Stimulated activated CD4-positive, alpha-beta T cell treated with anti-CD3 and anti-CD28 coated beads, Interleukin-1b, Interleukin-23, amount 100 ng/mL, for 48 hours (primary cell): Measurements from ENCODE around the gene CBL.

Experiments used
- DNase-seq: peaks from one replicate; pipeline ENCODE4 v3.0.0-alpha.2; 2020

CBL gene

DNA sequence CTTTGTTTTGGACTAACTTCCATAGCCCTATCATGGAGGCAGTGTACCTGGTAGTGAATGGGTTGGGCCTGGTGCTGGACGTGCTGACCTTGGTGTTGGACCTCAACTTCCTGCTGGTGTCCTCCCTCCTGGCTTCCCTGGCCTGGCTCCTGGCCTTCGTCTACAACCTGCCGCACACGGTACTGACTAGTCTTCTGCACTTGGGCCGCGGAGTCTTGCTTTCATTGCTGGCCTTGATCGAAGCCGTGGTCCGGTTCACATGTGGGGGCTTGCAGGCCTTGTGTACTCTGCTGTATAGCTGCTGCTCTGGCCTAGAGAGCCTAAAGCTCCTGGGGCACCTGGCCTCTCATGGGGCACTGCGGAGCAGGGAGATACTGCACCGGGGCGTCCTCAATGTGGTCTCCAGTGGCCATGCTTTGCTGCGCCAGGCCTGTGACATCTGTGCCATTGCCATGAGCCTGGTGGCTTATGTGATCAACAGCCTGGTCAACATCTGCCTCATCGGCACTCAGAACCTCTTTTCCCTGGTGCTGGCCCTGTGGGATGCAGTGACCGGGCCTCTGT is 129.0 kb downstream of the CBL start:
- DNase-seq = no peak

DNA sequence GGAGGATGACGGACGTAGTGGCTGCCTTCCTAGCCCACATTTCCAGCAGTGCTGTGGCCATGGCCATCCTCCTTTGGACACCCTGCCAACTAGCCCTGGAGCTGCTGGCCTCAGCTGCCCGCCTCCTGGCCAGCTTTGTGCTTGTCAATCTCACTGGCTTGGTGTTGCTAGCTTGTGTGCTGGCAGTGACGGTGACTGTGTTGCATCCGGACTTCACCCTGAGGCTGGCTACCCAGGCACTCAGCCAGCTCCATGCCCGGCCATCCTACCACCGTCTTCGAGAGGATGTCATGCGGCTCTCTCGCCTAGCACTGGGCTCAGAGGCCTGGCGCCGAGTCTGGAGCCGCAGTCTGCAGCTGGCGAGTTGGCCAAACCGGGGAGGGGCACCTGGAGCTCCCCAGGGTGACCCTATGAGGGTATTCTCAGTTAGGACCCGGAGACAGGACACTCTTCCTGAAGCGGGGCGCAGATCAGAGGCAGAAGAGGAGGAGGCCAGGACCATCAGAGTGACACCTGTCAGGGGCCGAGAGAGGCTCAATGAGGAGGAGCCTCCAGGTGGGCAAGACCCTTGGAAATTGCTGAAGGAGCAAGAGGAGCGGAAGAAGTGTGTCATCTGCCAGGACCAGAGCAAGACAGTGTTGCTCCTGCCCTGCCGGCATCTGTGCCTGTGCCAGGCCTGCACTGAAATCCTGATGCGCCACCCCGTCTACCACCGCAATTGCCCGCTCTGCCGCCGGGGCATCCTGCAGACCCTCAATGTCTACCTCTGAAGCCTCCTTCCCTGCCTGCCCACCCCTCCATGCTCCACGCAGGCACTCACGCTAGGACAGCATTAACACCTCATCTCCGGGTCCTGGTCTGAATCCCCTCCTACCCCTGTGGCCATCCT is 129.8 kb downstream of the CBL start:
- DNase-seq = no peak

DNA sequence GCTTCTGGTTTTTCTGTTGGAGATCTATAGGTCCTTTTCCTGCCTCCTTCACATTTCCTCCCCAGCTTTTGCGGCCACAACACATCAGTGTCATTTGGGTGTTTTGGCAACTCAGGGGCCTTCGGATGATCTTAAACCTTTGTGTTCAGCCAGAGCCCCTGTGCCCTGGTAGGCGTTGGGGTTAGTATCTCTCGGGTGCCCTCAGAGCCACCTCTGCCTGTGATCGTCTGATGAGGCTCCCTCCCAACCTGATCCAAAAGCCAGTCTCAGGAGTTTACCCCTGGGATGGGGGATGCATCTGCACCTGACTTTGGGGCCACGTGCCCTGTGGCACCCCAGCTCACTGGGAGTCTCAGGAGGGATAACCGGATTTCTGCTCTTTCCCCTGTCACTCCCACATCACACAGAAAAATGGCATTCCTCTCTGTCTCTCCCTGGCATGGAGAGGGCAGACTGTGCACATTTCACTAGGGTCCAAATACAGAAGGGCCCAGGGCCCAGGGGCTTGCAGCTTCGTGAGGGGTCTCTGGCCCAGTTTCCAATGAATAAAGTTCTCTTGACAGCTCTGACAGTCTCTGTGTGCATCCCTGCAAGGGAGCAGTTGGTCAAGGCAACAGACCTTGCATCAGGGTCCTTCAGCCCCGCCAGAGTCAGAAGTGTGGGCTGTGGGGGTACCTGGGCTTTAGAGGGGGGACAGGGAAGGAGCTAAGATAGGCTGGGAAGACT is 130.8 kb downstream of the CBL start:
- no peak for DNase-seq

DNA sequence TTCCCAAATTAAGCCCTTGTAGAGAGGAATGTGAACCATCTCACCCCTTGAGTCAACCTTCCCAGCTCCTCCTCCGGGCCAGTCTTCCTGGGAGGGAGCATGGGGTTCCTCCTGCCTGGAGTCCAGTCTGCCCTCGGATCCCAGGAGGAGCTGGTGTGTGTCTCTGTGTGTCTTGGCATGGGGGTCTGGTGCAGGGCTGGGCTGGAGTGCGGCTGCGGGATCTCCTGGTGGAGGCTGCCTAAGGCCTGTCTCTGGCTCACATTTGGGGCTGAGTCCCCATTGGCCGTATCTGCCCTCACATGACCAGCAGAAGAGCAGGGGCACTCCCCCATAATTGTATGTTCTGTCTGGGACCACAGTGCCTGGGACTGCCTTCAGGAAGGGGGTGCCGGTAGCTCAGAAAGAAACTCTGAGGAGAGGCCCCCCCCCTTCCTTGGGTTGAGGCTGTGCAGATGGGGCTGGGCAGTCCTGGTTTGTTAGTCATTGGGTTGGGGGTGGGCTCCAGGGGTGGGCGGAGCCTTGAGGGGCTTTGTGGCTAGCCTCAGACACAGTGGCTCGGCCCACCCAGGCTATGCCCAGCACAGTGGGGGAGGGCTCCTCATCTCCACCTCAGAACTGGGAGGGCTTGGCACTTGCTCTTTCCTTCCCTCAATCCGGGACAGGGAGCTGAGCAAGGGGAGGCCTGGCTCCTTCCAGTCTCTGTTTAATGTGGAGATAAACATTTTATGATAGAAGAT is 131.6 kb downstream of the CBL start:
- no peak for DNase-seq

DNA sequence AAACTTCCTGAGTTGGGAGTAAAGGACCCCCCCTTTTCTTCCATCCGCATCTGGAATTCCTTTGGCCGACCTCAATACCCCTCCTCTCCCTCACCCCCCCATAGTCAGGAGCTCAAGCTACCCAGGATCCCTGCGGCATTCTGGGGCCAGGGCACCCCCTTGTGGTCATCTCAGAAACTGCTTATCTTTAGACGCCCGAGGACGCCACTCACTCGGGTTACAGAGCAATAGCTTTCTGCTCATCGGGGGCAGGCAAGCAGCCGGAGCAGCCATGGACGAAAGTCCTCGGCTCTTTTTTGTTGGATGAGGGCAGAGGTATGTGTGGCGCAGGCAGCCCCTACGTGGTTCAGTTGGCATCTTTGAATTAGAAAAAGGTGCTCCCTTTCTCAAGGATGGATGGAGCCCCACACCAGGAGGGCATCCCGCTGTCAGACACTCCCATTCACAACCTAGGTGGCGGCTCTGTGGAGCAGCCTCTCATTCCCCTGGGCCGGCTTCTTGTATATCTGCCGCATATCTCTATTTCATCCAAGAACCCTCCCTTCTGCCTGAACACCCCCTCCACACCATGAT is 132.3 kb downstream of the CBL start:
- peak; percentile 69 for DNase-seq

DNA sequence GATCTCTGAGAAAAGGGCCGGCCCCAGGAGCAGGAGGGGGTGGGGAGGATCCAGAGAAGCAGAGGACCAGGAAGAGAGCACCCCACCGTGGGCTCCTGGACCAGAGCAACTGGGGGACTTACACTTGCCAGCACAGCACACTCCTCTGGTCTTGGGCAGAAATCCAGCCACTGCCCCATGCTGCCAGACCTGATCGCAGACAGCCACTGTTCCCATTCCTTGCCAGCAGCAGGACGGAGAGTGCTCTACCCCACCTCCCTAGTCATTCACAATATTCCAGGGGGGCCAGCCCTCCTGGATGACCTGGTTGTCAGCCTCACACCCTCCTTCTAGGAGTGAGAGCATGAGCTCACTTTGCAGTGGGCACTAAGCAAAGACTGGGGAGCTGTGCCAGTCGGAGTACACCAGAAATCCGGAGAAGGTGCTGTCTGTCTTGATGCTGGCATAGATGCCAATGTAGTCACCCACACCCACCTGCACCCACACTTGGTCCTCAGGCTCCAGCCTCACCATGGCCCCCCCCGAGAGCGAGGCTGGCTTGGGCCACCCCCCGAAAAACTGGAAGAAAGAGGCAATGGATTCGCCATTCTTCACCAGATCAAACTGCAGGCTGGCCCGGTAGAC is 132.9 kb downstream of the CBL start:
- DNase-seq = no peak

DNA sequence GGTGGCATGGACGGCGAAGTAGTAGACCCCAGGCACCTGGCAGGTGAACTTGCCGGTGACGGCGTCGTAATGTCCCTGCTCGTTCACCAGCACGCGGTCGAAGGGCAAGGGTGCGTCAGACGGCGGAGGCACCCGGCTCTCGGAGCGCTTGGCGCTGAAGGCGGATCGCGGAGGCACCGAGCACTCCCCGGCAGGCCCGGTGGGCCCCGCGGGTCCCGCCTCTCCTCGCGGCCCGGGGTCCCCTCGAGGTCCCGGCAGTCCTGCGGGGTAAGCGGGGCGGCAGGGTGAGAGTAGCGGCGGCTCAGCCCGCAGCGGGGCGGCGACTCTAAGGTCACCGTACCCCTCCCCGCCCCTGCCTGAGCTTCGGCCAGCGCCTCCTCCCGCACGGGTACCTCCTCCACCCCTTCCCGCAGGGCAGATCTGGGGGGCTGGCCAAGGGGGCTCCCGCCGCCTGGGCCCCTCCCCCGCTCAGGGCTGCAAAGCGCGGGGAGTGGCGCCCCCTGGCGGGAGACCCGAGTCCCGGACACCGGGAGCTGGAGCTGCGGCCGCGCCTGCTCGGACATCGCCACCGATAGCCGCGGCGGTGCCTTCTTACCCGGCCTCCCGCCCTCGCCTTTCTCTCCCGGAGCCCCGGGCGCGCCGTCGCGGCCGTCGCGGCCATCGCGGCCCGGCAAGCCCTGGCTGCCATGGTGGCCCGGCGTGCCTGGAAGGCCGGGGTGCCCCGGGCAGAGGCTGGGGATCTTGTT is 133.6 kb downstream of the CBL start:
- DNase-seq = no peak

DNA sequence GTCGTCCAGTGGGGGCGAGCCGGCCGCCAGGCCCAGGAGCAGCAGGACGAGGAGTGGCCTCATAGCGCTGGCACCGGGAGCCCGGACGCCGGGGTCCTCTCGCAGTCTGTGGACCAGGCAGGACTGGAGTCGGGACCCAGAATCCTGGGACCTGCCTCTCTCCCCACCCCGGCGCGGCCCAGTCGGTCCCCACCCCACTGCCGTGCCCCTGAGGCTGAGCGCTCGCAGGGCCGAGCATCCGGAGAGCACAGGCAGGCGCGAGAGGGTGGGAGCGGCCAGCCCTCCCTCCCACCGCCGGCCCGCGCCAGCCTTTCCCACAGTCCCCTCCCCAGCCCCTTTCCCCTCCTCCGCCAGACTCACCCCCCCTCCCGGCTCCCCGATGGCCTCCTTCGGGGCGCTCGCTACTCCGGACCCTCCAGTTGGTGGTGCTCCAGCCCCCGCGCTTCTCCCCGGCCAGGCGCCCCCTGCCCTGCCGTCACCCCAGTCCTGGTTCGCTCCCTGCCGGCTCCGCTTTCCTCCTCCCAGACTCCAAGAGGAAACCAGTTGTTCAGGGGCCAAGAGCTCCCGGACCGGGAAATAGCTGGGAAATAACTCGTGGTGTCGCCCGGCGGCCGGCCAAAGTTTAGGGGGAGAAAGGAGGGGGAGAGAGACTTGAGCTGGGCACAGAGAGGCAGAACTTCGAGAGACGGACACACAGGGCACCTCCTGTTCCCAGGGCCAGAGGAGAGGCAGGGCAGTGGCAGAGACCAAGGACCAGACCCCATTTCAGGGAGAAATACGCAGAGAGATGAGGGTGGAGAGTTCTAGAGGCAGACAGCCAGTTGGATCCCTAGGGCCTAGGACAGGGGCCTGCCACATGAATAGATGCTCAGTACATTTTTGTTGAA is 134.4 kb downstream of the CBL start, which contains the start of gene C1QTNF5:
C1QTNF5 (minus strand) TSS at position 549 of the 887 bp plus-strand sequence; CDS start at position 63, 486 bp downstream.
- DNase-seq = no peak

DNA sequence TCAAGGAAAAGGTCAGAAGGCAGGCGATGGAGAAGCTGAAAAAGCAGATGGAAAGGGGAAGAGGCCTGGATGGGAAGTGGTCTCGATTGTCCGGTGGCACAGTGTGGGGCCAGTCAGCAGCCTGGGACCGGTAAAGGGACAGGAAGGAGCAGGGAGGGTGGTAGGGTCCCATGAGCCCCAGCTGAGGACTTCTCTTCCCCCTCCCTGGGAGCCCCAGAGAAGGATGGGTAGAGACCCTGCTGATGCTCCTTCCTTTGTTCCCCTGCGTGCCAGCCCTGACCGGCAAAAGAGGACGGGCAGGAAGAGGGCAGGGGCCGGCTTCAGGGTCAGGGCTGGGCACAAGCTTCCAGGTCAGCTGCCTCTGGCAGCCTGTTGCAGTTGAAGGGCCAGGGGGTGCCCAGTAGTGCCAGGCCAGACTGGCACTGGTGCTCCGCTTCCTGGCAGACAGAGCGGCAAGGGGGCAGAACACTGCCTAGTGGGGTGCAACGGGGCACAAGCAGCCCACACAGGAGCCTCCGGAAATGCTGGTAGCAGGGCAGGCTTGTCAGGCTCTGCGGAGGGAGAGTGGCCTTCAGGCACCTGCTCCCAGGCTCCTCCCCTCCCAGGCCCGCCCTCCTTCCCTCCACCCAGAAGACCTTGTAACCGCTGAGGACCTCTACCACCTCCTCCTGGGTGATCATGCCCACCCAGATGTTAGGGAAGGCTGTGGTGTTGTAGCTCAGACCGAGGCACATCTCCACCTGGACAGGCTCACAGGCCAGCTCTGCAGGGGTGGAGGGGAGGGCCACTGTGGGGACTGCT is 135.3 kb downstream of the CBL start:
- no peak for DNase-seq

DNA sequence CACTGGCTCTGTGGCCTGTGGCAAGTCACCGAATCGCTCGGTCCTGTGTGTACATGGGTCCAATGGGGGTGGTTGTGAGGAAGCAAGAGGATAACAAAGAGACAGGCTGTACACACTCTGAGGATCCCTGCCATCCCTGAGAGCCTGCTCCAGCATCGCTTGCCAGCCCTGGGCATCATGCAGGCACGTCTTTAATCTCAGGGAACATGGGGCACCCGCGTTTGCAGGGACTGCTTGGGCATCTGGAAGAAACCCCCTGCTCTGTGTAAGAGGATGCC is 135.8 kb downstream of the CBL start:
- DNase-seq = no peak

DNA sequence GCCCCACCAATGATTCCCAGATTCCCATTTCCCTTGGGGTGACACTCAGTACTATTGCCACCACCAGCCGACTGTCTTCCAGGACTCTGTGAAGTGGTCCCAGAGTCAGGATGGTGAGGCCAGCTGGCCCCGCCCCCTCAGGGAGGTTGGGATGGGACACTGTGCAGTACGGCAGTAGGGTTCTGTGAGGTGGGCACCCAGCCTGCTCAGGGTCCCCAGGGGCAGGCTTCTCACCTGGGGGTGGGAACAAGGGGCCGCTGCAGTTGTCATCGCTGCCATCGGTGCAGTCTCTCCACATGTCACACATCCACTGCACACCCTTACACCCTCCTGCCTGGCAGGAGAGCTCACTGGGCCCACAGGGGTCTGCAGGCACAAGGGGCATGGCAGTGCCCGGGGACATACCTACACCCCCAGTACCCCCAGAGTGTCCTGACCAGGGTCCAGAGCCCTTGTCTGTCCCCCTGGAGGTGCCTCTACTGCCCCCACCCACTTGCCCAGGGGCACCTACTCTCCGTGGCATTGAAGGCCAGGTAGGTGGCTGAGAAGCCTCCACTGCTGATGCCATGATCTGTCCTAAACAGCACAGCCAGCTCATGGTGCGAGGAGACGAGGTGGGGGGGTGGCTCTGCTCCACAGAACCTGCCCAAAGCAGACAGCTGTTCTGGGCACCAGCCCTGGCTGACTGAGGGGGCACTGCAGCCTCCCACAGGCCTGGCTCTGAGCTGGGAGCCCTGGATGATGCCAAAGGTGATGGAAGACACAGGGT is 136.4 kb downstream of the CBL start:
- no peak for DNase-seq

DNA sequence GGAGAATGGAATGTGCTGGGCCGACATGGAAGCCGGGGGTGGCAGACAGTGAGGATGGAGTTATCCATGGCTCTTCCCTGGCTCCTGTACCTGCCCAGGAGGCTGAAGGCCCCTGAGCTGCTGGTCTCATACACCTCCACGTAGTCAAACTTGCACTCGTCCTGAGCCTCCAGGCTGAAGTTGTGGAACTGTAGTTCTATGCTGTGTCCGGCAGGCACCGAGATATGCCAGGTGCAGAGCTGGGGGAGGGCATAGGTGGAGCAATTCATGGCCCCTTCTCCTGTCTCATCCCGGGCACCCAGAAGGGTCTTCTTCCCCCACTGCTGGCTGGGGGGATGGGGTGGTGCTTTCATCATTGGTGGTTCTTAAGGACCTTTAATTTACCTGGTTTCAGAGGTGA is 137.6 kb downstream of the CBL start:
- no peak for DNase-seq

DNA sequence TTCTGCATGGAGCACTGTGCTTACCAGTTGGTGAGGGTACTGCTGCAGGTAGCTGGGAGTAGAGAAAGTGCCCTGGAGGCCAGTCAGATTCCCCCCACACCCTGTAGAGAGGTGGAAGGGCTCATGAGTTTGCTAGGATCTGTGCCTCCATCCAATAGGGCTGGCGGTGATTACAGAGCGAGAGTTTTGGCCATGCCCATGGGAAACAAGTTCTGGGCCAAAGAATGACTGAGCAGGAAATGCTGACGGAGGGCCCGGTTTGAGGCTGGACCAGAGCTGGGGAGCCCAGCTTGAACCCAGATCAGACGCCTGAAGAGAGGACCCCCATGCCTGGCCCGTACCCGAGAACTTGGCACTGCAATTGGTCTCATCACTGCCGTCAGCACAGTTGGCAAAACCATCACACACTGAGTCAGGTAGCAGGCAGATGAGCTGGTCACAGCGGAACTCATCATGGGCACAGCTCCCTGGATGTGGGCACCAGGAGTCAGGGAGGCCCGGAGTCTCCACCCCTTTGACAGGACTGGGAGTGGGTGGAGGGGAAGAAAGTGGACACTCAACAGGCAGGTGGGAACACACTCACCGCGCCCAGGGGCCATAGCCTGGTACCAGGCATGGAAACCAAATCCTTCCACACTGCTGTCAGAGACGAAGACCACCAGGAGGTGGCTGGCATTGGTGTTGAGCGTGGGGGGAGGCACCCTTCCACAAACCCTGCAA is 138.3 kb downstream of the CBL start:
- no peak for DNase-seq

DNA sequence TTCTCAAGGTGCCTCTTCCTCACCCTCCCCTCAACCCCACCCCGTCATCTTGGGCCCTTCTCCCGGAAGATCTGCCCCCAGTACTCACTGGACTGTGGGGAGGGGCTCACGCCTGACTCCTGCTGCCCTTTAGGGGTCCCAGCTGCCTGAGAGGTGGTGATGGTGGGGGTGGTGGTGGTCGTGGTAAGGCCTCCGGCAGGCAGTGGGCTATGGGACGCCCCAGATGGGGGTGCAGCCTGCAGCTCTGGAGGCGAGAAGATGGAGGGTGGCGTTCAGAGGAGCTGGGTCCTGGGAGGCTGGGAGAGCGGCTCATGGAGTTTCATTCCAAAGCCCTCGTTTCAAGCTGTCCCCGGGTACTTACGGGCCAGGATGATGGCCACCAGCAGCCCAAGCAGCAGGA is 139.5 kb downstream of the CBL start:
- DNase-seq = no peak

DNA sequence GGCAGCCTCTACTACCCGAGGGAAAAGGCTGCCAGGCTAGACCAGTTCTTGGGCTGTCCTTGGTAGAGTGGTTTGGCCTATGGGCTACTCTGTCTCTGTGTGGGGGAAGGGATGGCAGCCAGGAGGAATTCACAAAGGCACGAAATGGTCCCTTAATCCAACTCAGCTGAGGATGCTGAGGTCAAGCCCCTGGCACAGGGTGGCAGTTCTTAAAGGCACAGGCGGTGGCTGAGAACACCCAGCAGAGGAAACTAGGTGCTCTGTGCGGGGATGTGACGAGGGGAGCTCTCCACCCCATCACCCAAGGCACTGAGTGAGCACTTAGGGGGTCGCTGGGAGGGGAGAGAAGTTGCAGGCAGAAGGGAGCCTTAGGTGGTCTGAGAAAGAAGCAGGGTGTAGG is 140.5 kb downstream of the CBL start, which contains the start of gene MFRP:
MFRP (minus strand) TSS at position 101 of the 400 bp plus-strand sequence. CDS start 192 bp downstream, outside the sequence.
- DNase-seq = no peak

DNA sequence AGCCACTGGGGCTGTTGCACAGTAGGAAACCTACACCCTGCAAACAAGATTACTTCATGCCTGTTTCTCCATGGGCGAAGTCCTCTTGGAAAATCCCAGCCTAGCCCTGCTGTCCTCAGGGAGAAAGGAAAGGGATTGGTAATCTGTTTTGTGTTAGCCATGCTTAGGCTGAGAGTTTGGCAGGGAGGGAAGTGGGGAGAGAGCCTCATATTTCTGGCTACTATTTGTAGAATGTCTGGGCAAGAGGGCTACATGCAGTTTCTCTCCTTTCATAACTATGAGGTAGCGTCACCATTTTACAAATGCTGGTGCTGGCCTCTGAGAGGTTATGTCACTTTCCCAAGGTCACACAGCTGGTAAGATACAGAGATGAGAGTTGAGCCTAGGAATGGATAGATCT is 141.1 kb downstream of the CBL start:
- DNase-seq = no peak

DNA sequence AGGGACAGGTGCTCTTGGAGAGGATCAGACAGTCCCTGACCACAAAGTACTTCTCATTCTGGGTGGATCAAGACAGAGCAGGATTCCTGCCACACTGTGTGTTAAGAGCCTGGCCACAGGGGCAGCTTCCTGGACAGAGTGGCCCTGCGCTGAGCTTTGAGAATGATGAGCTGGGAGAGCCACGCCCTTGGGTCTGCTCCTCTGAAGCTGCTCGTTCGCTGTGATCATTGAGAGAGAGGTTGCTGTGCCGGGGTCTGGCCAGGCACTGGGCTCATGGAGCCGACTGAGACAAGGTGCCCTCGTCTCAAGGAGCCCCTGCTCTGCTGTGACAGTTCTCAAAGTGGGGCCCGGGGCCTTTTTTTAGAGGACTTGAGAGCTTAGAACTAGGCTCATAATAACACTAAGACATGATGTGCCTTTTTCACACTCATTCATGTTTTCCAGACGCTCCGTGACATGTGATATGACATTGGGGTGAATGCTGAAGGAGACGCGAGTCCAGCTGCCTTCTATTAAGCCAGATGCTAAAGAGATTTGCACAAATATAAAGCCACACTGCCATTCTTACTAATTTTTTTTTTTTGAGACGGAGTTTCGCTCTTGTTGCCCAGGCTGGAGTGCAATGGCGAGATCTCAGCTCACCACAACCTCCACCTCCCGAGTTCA is 141.9 kb downstream of the CBL start:
- no peak for DNase-seq

DNA sequence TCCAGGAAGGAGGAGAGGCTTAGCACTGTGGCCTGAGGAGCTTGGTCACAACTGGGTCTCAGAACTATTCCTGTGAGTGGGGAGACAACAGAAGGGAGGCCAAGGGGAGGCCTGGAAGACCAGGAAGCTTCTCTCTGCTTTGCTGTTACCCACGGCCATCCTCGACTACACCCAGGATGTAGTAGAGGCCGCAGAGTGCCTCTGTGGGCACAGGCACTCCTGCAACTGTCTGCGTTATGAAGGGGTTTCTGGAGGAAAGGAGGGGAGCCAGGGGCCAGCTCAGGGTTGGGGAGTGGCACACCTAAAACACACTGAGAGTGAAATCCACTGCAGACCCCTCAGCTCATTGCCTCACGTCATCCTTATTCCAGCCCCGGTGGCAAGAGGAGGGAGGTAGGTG is 144.2 kb downstream of the CBL start:
- DNase-seq = no peak
